DOHH2 (cell line): ENCODE measurements around the gene MAPK8.

Experiments used
- H3F3A ChIP-seq: fragments of 200-600 bp; sonication (generic), shearing (Covaris generic); 2 replicates; pipeline ENCODE4 v1.6.0; 2016; ENCODE audit warnings: antibody characterized with exemption, mild to moderate bottlenecking; ENCODE audit not compliant: control insufficient read depth, insufficient read depth
- H3K27ac ChIP-seq: fragments of 200-600 bp; sonication (generic); 2 replicates; pipeline ENCODE4 v1.5.1; 2014; ENCODE audit warnings: low read depth, mild to moderate bottlenecking, low read length, moderate library complexity
- H3K27me3 ChIP-seq: fragments of 200-600 bp; sonication (generic); 2 replicates; pipeline ENCODE4 v1.6.1; 2014; ENCODE audit warnings: mild to moderate bottlenecking, low read length, mixed read lengths; ENCODE audit not compliant: control insufficient read depth
- H3K36me3 ChIP-seq: fragments of 200-600 bp; sonication (generic); 2 replicates; pipeline ENCODE4 v1.6.1; 2014; ENCODE audit warnings: mild to moderate bottlenecking, low read length, moderate library complexity, mixed read lengths; ENCODE audit not compliant: control insufficient read depth
- H3K4me1 ChIP-seq: fragments of 200-600 bp; sonication (generic); 2 replicates; pipeline ENCODE4 v1.6.1; 2014; ENCODE audit warnings: mild to moderate bottlenecking, low read length, mixed read lengths; ENCODE audit not compliant: control insufficient read depth
- H3K4me2 ChIP-seq: fragments of 200-600 bp; sonication (generic); 2 replicates; pipeline ENCODE4 v1.6.0; 2014; ENCODE audit warnings: mild to moderate bottlenecking, low read length, moderate library complexity
- H3K4me3 ChIP-seq: fragments of 200-600 bp; sonication (generic); 2 replicates; pipeline ENCODE4 v1.5.1; 2014; ENCODE audit warnings: mild to moderate bottlenecking, low read length, mixed read lengths
- H3K79me2 ChIP-seq: fragments of 200-600 bp; sonication (generic); 2 replicates; pipeline ENCODE4 v1.6.1; 2014; ENCODE audit warnings: mild to moderate bottlenecking, low read length, mixed read lengths; ENCODE audit not compliant: control insufficient read depth
- H3K9me2 ChIP-seq: fragments of 200-600 bp; sonication (generic); replicated peaks from 2 replicates; pipeline ENCODE4 v1.6.1; 2014; ENCODE audit warnings: mild to moderate bottlenecking, low read length, mixed read lengths; ENCODE audit not compliant: control insufficient read depth
- H3K9me3 ChIP-seq: fragments of 200-600 bp; sonication (generic); 2 replicates; pipeline ENCODE4 v1.6.1; 2014; ENCODE audit warnings: antibody characterized with exemption, low read length, mixed read lengths; ENCODE audit not compliant: control insufficient read depth, insufficient read depth
- H4K20me1 ChIP-seq: fragments of 200-600 bp; sonication (generic); 2 replicates; pipeline ENCODE4 v1.6.0; 2014; ENCODE audit warnings: low read depth, mild to moderate bottlenecking, antibody characterized with exemption, low read length, moderate library complexity; ENCODE audit not compliant: control insufficient read depth, insufficient read depth
- CTCF ChIP-seq: fragments of 200-600 bp; sonication (generic); IDR thresholded peaks from one replicate; pipeline ENCODE4 v1.5.1; 2014; ENCODE audit warnings: antibody characterized with exemption, mild to moderate bottlenecking, low read depth, low read length; ENCODE audit not compliant: poor library complexity, severe bottlenecking
- EZH2phosphoT487 ChIP-seq: fragments of 200-600 bp; sonication (generic); IDR thresholded peaks from 2 replicates; pipeline ENCODE4 v1.6.1; 2017; ENCODE audit warnings: borderline replicate concordance, mild to moderate bottlenecking, antibody characterized with exemption, low read length, moderate library complexity, mixed read lengths

Gene MAPK8

GRCh38 chr10:48414160-48414559 lies 107.7 kb downstream of the MAPK8 start:
- Histone ChIP-seq H3K27ac (no peak overlapping the region), H3K27me3 (no peaks in the 10 kb centered on the region), H3K79me2 (no peaks in the 10 kb centered on the region), H3K4me1 (no peaks in the 10 kb centered on the region), H3K36me3 (peaks cover 10% of the 10 kb centered on the region), H3K4me2 (no peak overlapping the region), H3K4me3 (no peak overlapping the region), H3K9me3 (no peaks in the 10 kb centered on the region), H3K9me2 (no peaks in the 10 kb centered on the region), H3F3A (no peaks in the 10 kb centered on the region), H4K20me1 (no peaks in the 10 kb centered on the region)
- no peak for TF ChIP-seq CTCF
- no peak for TF ChIP-seq EZH2phosphoT487

DNA sequence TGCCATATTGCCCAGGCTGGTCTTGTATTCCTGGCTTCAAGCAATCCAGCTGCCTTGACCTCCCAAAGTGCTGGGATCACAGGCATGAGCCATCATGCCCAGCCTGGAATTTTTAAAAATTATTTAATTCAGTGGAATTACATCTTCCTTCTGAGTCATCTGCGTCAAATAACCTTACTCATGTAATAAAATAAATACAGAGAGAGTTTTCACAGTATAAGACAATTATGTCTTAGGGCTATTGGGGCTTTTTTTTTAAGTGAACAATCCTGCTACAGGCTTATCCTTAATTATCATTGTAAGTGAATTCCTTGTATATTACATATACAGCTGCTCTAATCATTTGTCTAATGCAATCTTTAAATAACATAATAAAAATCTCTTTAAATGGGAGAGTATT lies 108.3 kb downstream of the MAPK8 start:
- Histone ChIP-seq H3K36me3 (peaks cover 10% of the 10 kb centered on the region), H4K20me1 (no peaks in the 10 kb centered on the region)

GRCh38 chr10:48416584-48417232 lies 110.2 kb downstream of the MAPK8 start:
- TF ChIP-seq EZH2phosphoT487 (no peak), CTCF (no peak)
- H3K79me2 ChIP-seq, result no peaks in the 10 kb centered on the region
- H3K9me2 ChIP-seq, result no peaks in the 10 kb centered on the region
- H3K4me2 ChIP-seq, result no peak overlapping the region
- no peaks in the 10 kb centered on the region for H4K20me1 ChIP-seq
- H3K4me1 ChIP-seq, result no peaks in the 10 kb centered on the region
- H3K9me3 ChIP-seq, result no peaks in the 10 kb centered on the region
- H3K27me3 ChIP-seq, result no peaks in the 10 kb centered on the region
- no peak overlapping the region for H3K4me3 ChIP-seq
- H3K27ac ChIP-seq, result no peak overlapping the region
- no peaks in the 10 kb centered on the region for H3F3A ChIP-seq
- H3K36me3 ChIP-seq, result peaks cover 4% of the 10 kb centered on the region

More for the DNA sequence above, 108.3 kb downstream of the MAPK8 start:
- H3K9me3 ChIP-seq, result no peaks in the 10 kb centered on the region
- H3K27ac ChIP-seq, result no peak overlapping the region
- H3K9me2 ChIP-seq, result no peaks in the 10 kb centered on the region
- no peaks in the 10 kb centered on the region for H3K27me3 ChIP-seq
- TF ChIP-seq EZH2phosphoT487 (no peak), CTCF (no peak)
- no peaks in the 10 kb centered on the region for H3K4me1 ChIP-seq
- no peak overlapping the region for H3K4me2 ChIP-seq
- H3F3A ChIP-seq, result no peaks in the 10 kb centered on the region
- no peak overlapping the region for H3K4me3 ChIP-seq
- H3K79me2 ChIP-seq, result no peaks in the 10 kb centered on the region
